Stimulated activated CD4-positive, alpha-beta T cell treated with anti-CD3 and anti-CD28 coated beads, Interleukin-1b, Interleukin-23, amount 100 ng/mL, for 24 hours (primary cell): ENCODE measurements around the gene NKX2-1.

Experiments used
- DNase-seq, 4 experiments: peaks; one replicate each; pipeline ENCODE4 v3.0.0-alpha.2; 2020; ENCODE audit warnings: low read depth in 4 of 4, low spot score in 1 of 4

NKX2-1 gene

GRCh38 chr14:36518031-36518585 lies 1.9 kb downstream of the NKX2-1 start:
- no peak for DNase-seq

GRCh38 chr14:36517242-36518030 lies 2.6 kb downstream of the NKX2-1 start:
- no peak for DNase-seq

- no peak for DNase-seq
Observed at GRCh38 chr14:36516719-36517241, 3.3 kb downstream of the NKX2-1 start.

- DNase-seq, result no peak
Observed at GRCh38 chr14:36515896-36516718, 3.9 kb downstream of the NKX2-1 start.

- no peak for DNase-seq
Observed at GRCh38 chr14:36515105-36515593, 4.9 kb downstream of the NKX2-1 start.

GRCh38 chr14:36514278-36515104 lies 5.5 kb downstream of the NKX2-1 start:
- DNase-seq, result no peak

- DNase-seq, result no peak
Observed at GRCh38 chr14:36513451-36514277, 6.4 kb downstream of the NKX2-1 start.

- DNase-seq, result no peak
Observed at GRCh38 chr14:36513012-36513420, 7.0 kb downstream of the NKX2-1 start.

- no peak for DNase-seq
Observed at GRCh38 chr14:36512585-36513003, 7.4 kb downstream of the NKX2-1 start.

- DNase-seq, result no peak
Observed at GRCh38 chr14:36511981-36512584, 7.9 kb downstream of the NKX2-1 start.

GRCh38 chr14:36510874-36511273 lies 9.2 kb downstream of the NKX2-1 start:
- DNase-seq, result no peak

GRCh38 chr14:36510078-36510799 lies 9.8 kb downstream of the NKX2-1 start:
- no peak for DNase-seq

GRCh38 chr14:36509069-36509917 lies 10.7 kb downstream of the NKX2-1 start:
- no peak for DNase-seq

GRCh38 chr14:36508418-36509068 lies 11.5 kb downstream of the NKX2-1 start:
- no peak for DNase-seq

GRCh38 chr14:36507847-36508417 lies 12.1 kb downstream of the NKX2-1 start:
- no peak for DNase-seq

GRCh38 chr14:36506732-36507614 lies 13.1 kb downstream of the NKX2-1 start:
- no peak for DNase-seq
